Muscle layer of duodenum (tissue), 2 donors: ENCODE measurements around the gene IL13RA1.

Experiments used
- H3K27ac ChIP-seq: one replicate; pipeline ENCODE4 v1.7.0; 2013; ENCODE audit warnings: mild to moderate bottlenecking, low read length
- H3K27me3 ChIP-seq: one replicate; pipeline ENCODE4 v1.7.0; 2013; ENCODE audit warnings: low read depth, mild to moderate bottlenecking, control low read depth, low read length
- H3K36me3 ChIP-seq, 2 donors: one replicate each; pipeline ENCODE4 v1.7.0; 2013; ENCODE audit warnings: low read length in 2 of 2, control low read depth in 1 of 2, mild to moderate bottlenecking in 1 of 2; ENCODE audit not compliant: insufficient read depth in 2 of 2, control insufficient read depth in 1 of 2
- H3K4me1 ChIP-seq, 2 donors: one replicate each; pipeline ENCODE4 v1.7.0; 2013; ENCODE audit warnings: low read length in 2 of 2, mild to moderate bottlenecking in 2 of 2, control low read depth in 1 of 2, moderate library complexity in 1 of 2; ENCODE audit not compliant: insufficient read depth in 2 of 2, control insufficient read depth in 1 of 2
- H3K4me3 ChIP-seq, 2 donors: one replicate each; pipeline ENCODE4 v1.7.0; 2013; ENCODE audit warnings: low read length in 2 of 2, low read depth in 1 of 2, mild to moderate bottlenecking in 1 of 2
- H3K9me3 ChIP-seq, 2 donors: one replicate each; pipeline ENCODE4 v1.7.0; 2013; ENCODE audit warnings: low read length in 2 of 2, control low read depth in 1 of 2, mild to moderate bottlenecking in 1 of 2; ENCODE audit not compliant: control insufficient read depth in 1 of 2
- donor health status: healthy.

The IL13RA1 gene

GRCh38 chrX:118758511-118758910 lies 31.1 kb downstream of the IL13RA1 start:
- H3K36me3 ChIP-seq = peaks cover 0 to 4% of the 10 kb centered on the region in 2 donors
- no peak overlapping the region for H3K4me3 ChIP-seq
- H3K9me3 ChIP-seq = no peaks in the 10 kb centered on the region
- peaks cover 0 to 18% of the 10 kb centered on the region in 2 donors for H3K4me1 ChIP-seq
- H3K27ac ChIP-seq = no peak overlapping the region
- no peaks in the 10 kb centered on the region for H3K27me3 ChIP-seq

GRCh38 chrX:118760025-118760424 lies 32.6 kb downstream of the IL13RA1 start:
- Histone ChIP-seq H3K4me3 (no peak overlapping the region), H3K27me3 (no peaks in the 10 kb centered on the region), H3K27ac (no peak overlapping the region)

GRCh38 chrX:118761939-118762707 lies 34.7 kb downstream of the IL13RA1 start:
- no peaks in the 10 kb centered on the region for H3K9me3 ChIP-seq
- H3K36me3 ChIP-seq = peaks cover 0 to 4% of the 10 kb centered on the region in 2 donors
- H3K27ac ChIP-seq = no peak overlapping the region
- H3K4me1 ChIP-seq = peaks cover 0 to 8% of the 10 kb centered on the region in 2 donors
- no peaks in the 10 kb centered on the region for H3K27me3 ChIP-seq
- H3K4me3 ChIP-seq = no peak overlapping the region

More at GRCh38 chrX:118760025-118760424, 32.6 kb downstream of the IL13RA1 start:
- H3K9me3 ChIP-seq = no peaks in the 10 kb centered on the region
- H3K4me1 ChIP-seq = peaks cover 0 to 18% of the 10 kb centered on the region in 2 donors
- H3K36me3 ChIP-seq = peaks cover 0 to 4% of the 10 kb centered on the region in 2 donors

GRCh38 chrX:118763489-118763888 lies 36.1 kb downstream of the IL13RA1 start:
- no peaks in the 10 kb centered on the region for H3K27me3 ChIP-seq
- no peak overlapping the region for H3K27ac ChIP-seq
- no peaks in the 10 kb centered on the region for H3K9me3 ChIP-seq
- H3K4me1 ChIP-seq = peaks cover 0 to 8% of the 10 kb centered on the region in 2 donors
- peaks cover 3 to 4% of the 10 kb centered on the region in 2 donors for H3K36me3 ChIP-seq
- no peak overlapping the region for H3K4me3 ChIP-seq

GRCh38 chrX:118764122-118764521 lies 36.7 kb downstream of the IL13RA1 start:
- Histone ChIP-seq H3K4me1 (peaks cover 0 to 8% of the 10 kb centered on the region in 2 donors), H3K27me3 (no peaks in the 10 kb centered on the region), H3K4me3 (no peak overlapping the region), H3K27ac (no peak overlapping the region), H3K36me3 (peaks cover 5 to 7% of the 10 kb centered on the region in 2 donors), H3K9me3 (no peaks in the 10 kb centered on the region)

GRCh38 chrX:118770133-118770760 lies 42.8 kb downstream of the IL13RA1 start:
- Histone ChIP-seq H3K4me1 (no peaks in the 10 kb centered on the region), H3K27me3 (no peaks in the 10 kb centered on the region), H3K9me3 (no peaks in the 10 kb centered on the region), H3K27ac (no peak overlapping the region), H3K36me3 (peaks cover 3 to 23% of the 10 kb centered on the region in 2 donors), H3K4me3 (no peak overlapping the region)

- Histone ChIP-seq H3K36me3 (peaks cover 3 to 23% of the 10 kb centered on the region in 2 donors), H3K27ac (no peak overlapping the region), H3K4me3 (no peak overlapping the region), H3K4me1 (no peaks in the 10 kb centered on the region), H3K9me3 (no peaks in the 10 kb centered on the region), H3K27me3 (no peaks in the 10 kb centered on the region)
Observed at GRCh38 chrX:118772051-118772450, 44.6 kb downstream of the IL13RA1 start.

GRCh38 chrX:118773782-118774181 lies 46.4 kb downstream of the IL13RA1 start:
- Histone ChIP-seq H3K4me3 (no peak overlapping the region), H3K9me3 (no peaks in the 10 kb centered on the region), H3K4me1 (no peaks in the 10 kb centered on the region), H3K27me3 (no peaks in the 10 kb centered on the region), H3K36me3 (peaks cover 3 to 17% of the 10 kb centered on the region in 2 donors), H3K27ac (no peak overlapping the region)

- Histone ChIP-seq H3K27me3 (no peaks in the 10 kb centered on the region), H3K36me3 (no peaks in the 10 kb centered on the region), H3K4me1 (peaks cover 0 to 7% of the 10 kb centered on the region in 2 donors), H3K4me3 (no peak overlapping the region), H3K9me3 (no peaks in the 10 kb centered on the region), H3K27ac (no peak overlapping the region)
Observed at GRCh38 chrX:118779581-118779980, 52.2 kb downstream of the IL13RA1 start.

GRCh38 chrX:118780509-118780908 lies 53.1 kb downstream of the IL13RA1 start:
- no peak overlapping the region for H3K4me3 ChIP-seq
- peak overlapping the region; percentile 23 for H3K27ac ChIP-seq
- H3K27me3 ChIP-seq = no peaks in the 10 kb centered on the region
- no peaks in the 10 kb centered on the region for H3K9me3 ChIP-seq
- H3K4me1 ChIP-seq = peaks cover 0 to 7% of the 10 kb centered on the region in 2 donors
- no peaks in the 10 kb centered on the region for H3K36me3 ChIP-seq

GRCh38 chrX:118780911-118781310 lies 53.5 kb downstream of the IL13RA1 start:
- no peaks in the 10 kb centered on the region for H3K36me3 ChIP-seq
- H3K4me1 ChIP-seq = peaks cover 0 to 7% of the 10 kb centered on the region in 2 donors
- no peak overlapping the region for H3K4me3 ChIP-seq
- no peaks in the 10 kb centered on the region for H3K9me3 ChIP-seq
- H3K27ac ChIP-seq = peak overlapping the region; percentile 23
- no peaks in the 10 kb centered on the region for H3K27me3 ChIP-seq
